DOHH2 (cell line): ENCODE data around the gene NFE2L2.

Source experiments
- H3F3A ChIP-seq: fragments of 200-600 bp; sonication (generic), shearing (Covaris generic); 2 replicates; pipeline ENCODE4 v1.6.0; 2016; ENCODE audit warnings: antibody characterized with exemption, mild to moderate bottlenecking; ENCODE audit not compliant: control insufficient read depth, insufficient read depth
- H3K27ac ChIP-seq: fragments of 200-600 bp; sonication (generic); 2 replicates; pipeline ENCODE4 v1.5.1; 2014; ENCODE audit warnings: low read depth, mild to moderate bottlenecking, low read length, moderate library complexity
- H3K27me3 ChIP-seq: fragments of 200-600 bp; sonication (generic); 2 replicates; pipeline ENCODE4 v1.6.1; 2014; ENCODE audit warnings: mild to moderate bottlenecking, low read length, mixed read lengths; ENCODE audit not compliant: control insufficient read depth
- H3K36me3 ChIP-seq: fragments of 200-600 bp; sonication (generic); 2 replicates; pipeline ENCODE4 v1.6.1; 2014; ENCODE audit warnings: mild to moderate bottlenecking, low read length, moderate library complexity, mixed read lengths; ENCODE audit not compliant: control insufficient read depth
- H3K4me1 ChIP-seq: fragments of 200-600 bp; sonication (generic); 2 replicates; pipeline ENCODE4 v1.6.1; 2014; ENCODE audit warnings: mild to moderate bottlenecking, low read length, mixed read lengths; ENCODE audit not compliant: control insufficient read depth
- H3K4me2 ChIP-seq: fragments of 200-600 bp; sonication (generic); 2 replicates; pipeline ENCODE4 v1.6.0; 2014; ENCODE audit warnings: mild to moderate bottlenecking, low read length, moderate library complexity
- H3K4me3 ChIP-seq: fragments of 200-600 bp; sonication (generic); 2 replicates; pipeline ENCODE4 v1.5.1; 2014; ENCODE audit warnings: mild to moderate bottlenecking, low read length, mixed read lengths
- H3K79me2 ChIP-seq: fragments of 200-600 bp; sonication (generic); 2 replicates; pipeline ENCODE4 v1.6.1; 2014; ENCODE audit warnings: mild to moderate bottlenecking, low read length, mixed read lengths; ENCODE audit not compliant: control insufficient read depth
- H3K9me2 ChIP-seq: fragments of 200-600 bp; sonication (generic); replicated peaks from 2 replicates; pipeline ENCODE4 v1.6.1; 2014; ENCODE audit warnings: mild to moderate bottlenecking, low read length, mixed read lengths; ENCODE audit not compliant: control insufficient read depth
- H3K9me3 ChIP-seq: fragments of 200-600 bp; sonication (generic); 2 replicates; pipeline ENCODE4 v1.6.1; 2014; ENCODE audit warnings: antibody characterized with exemption, low read length, mixed read lengths; ENCODE audit not compliant: control insufficient read depth, insufficient read depth
- H4K20me1 ChIP-seq: fragments of 200-600 bp; sonication (generic); 2 replicates; pipeline ENCODE4 v1.6.0; 2014; ENCODE audit warnings: low read depth, mild to moderate bottlenecking, antibody characterized with exemption, low read length, moderate library complexity; ENCODE audit not compliant: control insufficient read depth, insufficient read depth
- CTCF ChIP-seq: fragments of 200-600 bp; sonication (generic); IDR thresholded peaks from one replicate; pipeline ENCODE4 v1.5.1; 2014; ENCODE audit warnings: antibody characterized with exemption, mild to moderate bottlenecking, low read depth, low read length; ENCODE audit not compliant: poor library complexity, severe bottlenecking
- EZH2phosphoT487 ChIP-seq: fragments of 200-600 bp; sonication (generic); IDR thresholded peaks from 2 replicates; pipeline ENCODE4 v1.6.1; 2017; ENCODE audit warnings: borderline replicate concordance, mild to moderate bottlenecking, antibody characterized with exemption, low read length, moderate library complexity, mixed read lengths

NFE2L2 gene

GRCh38 chr2:177291701-177292100 lies 27.2 kb upstream of the NFE2L2 start:
- TF ChIP-seq EZH2phosphoT487 = no peak
- no peak for TF ChIP-seq CTCF
- Histone ChIP-seq H3K36me3 (no peaks in the 10 kb centered on the region), H3K4me3 (no peak overlapping the region), H3K79me2 (no peaks in the 10 kb centered on the region), H3K9me3 (no peaks in the 10 kb centered on the region), H3F3A (no peaks in the 10 kb centered on the region), H3K4me1 (peaks cover 5% of the 10 kb centered on the region; the same call in 1 of the 2 replicates), H3K27ac (no peak overlapping the region), H3K9me2 (no peaks in the 10 kb centered on the region), H3K27me3 (peaks cover 17% of the 10 kb centered on the region), H3K4me2 (no peak overlapping the region), H4K20me1 (no peaks in the 10 kb centered on the region)

DNA sequence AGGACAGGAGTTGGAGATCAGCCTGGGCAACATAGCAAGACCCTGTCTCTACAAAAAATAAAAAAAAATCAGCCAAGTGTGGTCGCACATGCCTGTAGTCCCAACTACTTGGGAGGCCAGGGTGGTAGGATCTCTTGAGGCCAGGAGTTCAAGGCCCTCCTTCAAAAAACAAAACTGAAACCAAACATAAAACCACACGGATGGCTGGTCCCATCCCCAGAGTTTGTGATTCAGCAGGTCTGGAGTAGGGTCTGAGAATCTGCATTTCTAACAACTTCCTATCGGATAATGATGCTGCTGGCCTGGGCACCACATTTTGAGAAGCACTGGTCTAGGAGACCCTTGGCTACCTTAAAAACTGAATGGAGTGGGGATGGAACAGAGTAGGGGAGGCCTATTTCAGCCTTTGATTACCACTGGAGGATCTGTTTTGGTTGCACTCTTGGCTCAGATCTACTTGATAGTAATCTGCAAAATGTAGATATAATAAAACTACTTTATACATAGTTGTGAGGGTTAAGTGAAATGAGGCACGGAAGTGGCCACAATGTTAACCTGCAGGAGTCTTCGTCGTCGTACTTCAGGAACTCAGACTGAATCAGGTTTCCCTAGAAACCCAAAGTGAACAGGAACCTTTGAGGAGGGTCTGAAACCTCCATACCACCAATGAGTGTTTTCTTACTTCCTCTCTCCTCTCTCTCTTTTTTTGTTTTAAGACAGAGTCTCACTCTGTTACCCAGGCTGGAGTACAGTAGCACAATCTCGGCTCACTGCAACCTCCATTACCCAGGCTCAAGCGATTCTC lies 25.5 kb upstream of the NFE2L2 start:
- Histone ChIP-seq H4K20me1 (no peaks in the 10 kb centered on the region), H3K79me2 (no peaks in the 10 kb centered on the region), H3K9me3 (no peaks in the 10 kb centered on the region), H3F3A (no peaks in the 10 kb centered on the region), H3K36me3 (no peaks in the 10 kb centered on the region), H3K9me2 (no peaks in the 10 kb centered on the region), H3K27me3 (peaks cover 17% of the 10 kb centered on the region), H3K4me3 (no peak overlapping the region), H3K4me1 (peaks cover 5% of the 10 kb centered on the region; the same call in 1 of the 2 replicates), H3K27ac (no peak overlapping the region), H3K4me2 (no peak overlapping the region)
- TF ChIP-seq CTCF (no peak), EZH2phosphoT487 (no peak)

- Histone ChIP-seq H3K4me3 (no peak overlapping the region), H3F3A (no peaks in the 10 kb centered on the region), H3K4me1 (peaks cover 16% of the 10 kb centered on the region), H4K20me1 (no peaks in the 10 kb centered on the region), H3K79me2 (no peaks in the 10 kb centered on the region), H3K36me3 (no peaks in the 10 kb centered on the region), H3K27ac (no peak overlapping the region), H3K9me3 (no peaks in the 10 kb centered on the region), H3K27me3 (peaks cover 10% of the 10 kb centered on the region), H3K4me2 (no peak overlapping the region), H3K9me2 (no peaks in the 10 kb centered on the region)
- no peak for TF ChIP-seq CTCF
Observed at GRCh38 chr2:177287814-177288213, 23.3 kb upstream of the NFE2L2 start.
